GM04504 (cell line): ENCODE data around the gene CCDC85C.

Source experiments
- DNase-seq: peaks from one replicate; pipeline ENCODE4 v3.0.0-alpha.2; 2012; ENCODE audit warnings: low read depth

The CCDC85C gene

DNA sequence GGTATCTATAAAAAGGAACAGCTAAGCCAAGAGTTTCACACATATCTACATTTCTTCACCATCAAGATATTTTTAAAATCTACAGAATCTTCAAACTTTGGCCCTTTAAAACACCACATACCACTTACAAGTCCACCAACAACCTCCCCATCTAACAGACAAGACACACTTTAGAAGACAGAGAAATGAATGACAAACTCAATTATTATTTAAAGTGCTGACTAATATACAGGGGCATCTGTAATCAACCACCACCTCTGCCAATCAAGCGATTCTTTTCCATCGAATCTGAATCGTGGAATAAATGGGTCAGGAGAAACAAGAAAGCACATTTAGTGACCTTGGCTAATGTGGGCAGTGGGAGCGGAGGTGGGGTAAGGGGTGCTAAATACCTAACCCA, 131.1 kb downstream of the CCDC85C start:
- DNase-seq: no peak

DNA sequence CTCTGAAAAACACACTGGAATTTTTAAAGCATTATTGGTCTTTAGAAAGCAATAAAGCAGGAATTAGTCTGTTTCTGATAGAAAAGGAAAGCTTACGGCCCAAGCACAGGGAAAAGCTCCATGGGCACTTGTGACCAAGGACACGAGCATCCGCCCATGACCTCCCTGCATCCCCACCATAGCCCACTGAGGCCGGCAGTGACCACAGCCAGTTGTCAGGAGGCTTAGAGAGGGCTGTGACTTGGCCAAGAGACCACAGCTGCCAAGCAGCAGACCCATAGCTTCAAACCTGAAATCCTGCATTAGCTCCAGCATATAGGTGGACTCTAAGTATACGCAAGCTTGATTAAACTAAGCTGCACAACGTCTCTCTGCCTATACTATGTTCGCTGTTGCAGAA, 132.3 kb downstream of the CCDC85C start:
- DNase-seq: no peak

DNA sequence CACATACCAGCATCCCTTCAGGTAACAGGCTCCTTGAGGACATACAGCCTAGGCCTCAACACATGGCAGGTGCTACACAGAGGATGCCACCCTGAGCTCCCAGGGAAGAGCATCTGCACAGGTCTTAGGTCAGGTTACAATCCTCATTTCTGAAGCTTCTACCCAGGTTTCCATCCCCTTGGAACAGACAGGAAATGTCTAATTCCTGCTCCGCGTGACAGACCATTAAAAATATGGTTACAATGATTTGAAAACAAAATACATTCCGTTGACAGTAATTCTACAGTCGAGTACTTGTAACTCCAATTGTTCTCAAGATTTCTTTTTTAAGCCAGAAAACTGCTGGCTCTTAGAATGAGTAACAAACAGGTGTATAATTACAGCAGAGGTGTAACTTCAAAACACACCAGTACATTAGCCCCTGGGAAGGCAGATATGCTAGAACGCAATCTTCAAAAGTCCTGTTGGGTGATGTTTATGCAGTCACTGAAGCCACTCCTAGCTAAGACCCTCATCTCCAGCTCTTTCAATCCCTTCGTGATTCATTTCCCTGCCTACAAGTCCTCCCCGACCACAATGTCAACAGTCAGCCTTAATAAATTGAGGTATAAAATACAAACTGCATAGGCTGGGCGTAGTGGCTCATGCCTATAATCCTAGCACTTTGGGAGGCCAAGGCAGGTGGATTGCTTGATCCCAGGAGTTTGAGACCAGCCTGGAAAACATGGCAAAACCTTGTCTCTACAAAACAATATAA, 135.0 kb downstream of the CCDC85C start:
- DNase-seq: no peak

DNA sequence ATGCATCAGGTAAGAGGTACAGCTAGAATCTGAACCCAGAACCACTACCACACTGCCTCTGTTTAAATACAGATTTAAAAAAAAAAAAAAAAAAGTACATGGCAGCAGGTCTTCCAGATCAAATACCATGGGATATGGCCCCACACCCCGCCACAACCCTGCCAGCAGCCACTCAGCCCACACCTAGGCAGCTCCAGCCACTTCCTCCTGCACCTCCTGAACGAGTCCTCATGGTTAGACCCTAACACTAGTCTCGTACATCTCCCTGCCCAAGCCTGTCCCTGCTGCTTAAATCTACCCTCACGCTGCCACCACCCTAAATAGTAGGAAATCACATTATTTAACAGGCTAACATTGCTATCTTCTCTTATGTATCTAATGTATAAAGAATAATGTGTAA, 135.9 kb downstream of the CCDC85C start:
- no peak for DNase-seq

DNA sequence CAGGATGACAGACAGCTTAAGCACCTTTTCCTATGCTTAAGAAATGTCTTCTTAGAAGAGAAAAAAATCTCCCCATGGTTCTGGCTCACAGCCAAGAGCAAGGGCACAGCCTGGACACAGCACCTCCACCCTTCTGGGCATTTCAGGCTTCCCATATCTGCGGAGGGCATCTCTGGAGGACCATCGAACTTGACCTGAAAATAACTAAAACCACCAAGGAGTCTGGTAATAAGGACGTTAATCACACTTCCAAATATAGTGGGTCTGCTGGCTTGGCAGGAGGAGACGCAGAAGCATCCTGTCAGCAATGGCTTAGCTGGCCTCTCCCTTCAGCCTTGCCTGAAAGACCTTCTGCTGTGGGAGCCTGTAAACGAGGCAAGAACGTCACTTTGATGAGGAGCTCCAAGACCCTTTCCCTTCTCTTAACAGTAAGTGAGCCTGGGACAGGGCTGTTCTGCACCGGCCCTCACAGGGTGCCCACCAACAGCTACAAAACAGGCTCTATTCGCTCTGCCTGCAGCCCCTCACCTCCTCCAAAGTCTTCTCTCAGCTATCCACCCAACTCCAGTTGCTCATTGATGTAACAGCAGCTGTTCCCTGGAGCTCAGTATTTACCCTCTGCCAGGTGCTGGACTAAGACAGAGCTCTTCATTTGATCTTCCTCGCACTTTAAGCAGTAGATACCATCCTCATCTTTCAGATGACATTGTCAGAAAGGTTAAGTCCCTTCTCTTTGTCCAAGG, 136.5 kb downstream of the CCDC85C start:
- no peak for DNase-seq

DNA sequence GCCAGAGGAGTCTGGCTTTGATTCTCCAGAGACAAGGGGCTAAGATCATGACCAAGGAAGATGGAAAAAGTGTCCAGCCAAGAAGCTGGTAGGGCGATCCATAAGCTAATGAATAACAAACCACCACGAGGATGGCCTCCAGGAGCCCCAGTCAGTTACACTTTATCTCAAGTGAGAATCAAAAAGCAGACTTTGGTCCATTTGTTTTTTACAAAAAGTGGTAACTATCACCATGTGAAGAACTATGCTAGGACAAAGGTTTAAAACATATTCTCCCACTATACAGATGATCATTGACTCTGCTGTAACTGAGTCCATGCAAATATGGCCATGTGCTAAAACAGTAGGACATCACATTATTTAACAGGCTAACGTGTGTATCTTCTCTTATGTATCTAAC, 137.2 kb downstream of the CCDC85C start:
- no peak for DNase-seq

DNA sequence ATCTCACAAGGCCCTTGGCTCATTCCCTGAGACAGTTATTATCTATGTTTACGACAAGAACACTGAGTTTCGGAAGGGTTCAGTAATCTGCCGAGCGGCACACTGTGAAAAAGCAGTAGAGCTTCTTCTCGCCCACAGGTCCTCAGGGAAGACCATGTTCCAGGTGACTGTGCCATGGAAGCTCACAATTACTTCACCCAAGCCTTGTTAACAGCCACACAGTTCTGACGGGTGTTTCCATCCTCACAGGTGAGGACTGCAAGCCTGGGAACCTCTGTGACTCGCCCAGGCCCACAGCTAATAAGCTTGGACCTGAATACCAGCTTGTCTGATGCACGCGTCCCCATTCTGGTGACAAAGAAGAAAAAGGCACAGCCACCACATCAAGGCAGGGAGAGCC, 138.7 kb downstream of the CCDC85C start:
- DNase-seq: no peak

DNA sequence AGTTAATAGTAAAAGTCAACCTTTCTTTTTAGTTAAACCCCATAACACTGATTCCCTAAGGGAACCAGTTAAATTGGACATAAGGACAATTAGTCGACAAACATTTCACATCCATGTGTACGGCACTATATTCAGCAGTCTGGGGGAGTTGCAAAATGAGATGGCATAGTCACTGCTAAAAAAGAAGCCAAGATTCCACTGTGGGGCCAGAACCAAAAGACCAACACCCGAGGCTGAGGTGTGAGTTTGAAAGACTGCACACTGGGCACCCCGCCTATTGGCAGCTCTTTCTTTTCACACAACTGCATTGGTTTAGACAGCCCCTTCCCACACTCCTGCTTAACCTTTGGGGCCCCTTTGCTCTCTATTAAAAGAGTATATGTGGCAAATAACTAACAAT, 140.0 kb downstream of the CCDC85C start:
- no peak for DNase-seq

DNA sequence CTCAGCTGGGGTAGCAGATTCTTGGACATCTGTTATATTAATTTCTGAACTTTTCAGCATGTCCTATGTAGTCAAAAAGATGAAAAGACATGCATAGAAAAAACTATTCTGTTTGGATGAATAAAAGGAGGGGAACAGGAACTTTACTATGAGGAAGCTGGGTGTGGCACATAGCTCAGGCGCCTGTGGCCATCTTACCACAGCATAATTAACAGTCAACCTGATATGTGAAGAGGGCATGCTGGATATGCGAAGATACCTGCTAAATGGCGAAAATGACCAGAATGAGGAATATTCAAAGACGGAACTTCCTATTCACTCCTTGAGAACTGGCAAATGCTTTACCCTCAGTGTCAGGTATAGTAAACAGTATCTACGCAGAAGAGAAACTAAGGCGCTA, 141.8 kb downstream of the CCDC85C start:
- DNase-seq: no peak

DNA sequence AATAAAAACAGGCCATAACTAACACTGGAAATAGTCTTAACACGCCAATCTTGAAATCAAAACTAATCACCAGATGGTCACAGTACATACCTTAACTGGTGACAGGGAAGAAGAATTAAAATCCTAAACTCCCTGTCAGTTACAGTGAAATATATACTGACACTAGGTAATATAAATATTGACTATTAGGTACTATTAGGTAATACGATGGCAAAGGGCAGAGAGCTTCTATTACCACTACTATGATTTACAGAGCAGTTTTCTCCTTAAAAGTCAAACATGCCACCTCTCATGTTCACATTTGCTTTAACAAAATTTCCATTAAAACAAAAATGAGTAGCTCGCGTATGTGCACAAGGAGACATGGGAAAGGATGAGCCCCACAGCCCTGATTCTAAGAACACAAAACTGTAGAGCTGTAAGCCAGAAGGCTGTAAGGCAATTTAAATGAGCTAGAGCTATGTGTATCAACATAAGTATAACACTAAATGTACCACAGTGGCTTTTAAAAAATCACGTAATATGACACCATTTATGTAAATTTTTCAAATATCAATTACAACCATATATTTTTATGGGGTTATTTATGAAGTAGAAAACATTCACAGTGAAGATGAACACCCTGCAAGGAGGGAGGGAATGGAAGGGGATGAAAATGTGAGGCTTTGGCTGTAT, 142.5 kb downstream of the CCDC85C start:
- DNase-seq: no peak

DNA sequence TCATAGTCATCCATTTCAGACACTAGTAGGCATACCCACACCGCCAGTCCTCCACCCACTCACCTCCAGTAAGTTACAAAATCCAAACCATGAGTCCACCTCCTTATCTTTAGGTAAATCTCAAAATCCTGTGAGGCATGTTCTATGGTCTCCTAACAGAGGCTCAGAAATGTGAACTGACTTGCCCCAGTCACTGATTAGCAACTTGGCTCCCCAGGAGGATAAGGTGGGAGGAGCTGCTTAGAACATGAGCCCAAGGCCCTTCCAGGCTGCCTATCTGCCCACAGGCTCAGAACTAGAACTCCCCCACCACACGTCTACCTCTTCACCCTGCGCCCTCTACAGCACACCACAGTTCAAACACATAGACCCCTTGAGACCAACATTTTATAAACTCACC, 143.2 kb downstream of the CCDC85C start:
- no peak for DNase-seq

DNA sequence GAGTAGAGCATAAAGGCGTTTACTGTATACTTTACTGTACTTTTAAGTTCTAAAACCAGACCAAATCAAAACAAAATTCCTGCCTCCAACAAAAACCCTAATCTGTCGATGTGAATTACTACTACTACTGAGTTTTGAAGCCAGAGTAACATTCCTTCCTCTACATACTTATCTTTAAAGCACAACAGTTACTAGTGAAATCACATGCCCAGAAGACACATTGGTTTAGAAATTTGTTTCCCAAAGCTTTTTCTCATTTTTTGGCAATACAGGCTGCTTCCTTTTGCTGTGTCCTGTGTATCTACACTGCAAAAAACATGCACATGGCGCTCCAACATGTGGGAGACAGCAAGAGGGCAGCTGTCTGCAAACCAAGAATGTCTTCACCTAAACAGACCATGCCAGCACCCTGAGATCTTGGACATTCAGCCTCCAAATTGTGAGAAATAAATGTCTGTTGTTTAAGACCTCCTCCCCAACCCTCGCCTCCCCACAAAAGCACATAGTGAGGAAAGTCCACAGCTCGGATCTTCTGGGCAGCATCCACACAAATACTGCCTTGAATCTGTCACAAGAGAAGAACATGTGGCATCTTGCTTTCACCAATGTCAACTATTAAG, 144.4 kb downstream of the CCDC85C start:
- DNase-seq: no peak

DNA sequence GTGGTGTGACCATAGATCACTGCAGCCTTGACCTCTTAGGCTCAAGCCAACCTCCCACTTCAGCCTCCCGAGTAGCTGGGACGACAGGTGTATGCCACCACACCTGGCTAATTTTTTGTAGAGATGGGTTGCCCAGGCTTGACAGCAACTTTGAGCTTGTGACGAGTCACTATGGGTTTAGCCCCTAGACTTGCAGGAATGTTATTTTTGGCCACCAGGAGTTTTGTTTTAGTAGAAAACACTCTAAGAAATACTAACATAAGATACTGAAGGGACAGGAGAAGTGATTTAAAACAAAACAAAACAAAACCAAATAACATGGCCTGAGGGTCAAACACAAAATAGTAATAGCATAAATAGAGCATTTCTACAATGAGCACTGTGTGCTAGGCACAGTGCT, 149.8 kb downstream of the CCDC85C start:
- DNase-seq: no peak

DNA sequence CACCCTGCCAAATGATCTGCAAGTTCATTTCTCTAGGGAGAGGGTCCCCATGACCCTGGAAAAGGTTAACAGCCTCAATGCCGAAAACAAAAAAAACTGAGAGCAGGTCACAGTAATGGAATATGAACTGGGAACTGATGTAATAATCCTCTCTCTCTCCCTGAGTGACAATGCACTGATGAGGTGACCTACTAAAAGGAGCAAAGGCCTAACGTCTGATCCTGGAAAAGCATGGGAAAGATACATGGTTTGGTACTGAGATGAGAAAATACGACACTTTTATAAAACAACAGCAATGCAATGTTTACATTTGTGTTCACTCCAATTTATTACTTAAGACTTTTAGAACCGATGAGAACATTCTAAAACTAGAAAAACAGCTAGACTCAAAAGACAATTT, 151.0 kb downstream of the CCDC85C start:
- no peak for DNase-seq

DNA sequence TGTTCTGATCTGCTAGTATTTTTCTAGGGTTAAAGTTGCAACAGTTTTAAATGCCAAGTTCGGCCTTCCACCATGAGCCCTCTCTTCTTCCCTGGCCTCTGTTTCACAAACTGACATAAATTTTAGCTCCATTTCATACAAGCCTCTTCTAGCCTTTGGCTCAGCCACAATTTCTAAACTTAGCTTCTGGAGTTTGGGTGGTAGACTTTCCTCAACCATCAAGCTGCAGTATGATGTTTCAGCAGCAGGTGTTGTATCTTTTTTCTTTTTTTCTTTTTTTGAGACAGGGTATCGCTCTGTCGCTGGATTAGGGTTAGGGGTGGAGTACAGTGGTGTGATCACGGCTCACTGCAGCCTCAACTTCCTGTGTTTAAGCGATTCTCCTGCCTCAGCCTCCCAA, 152.8 kb downstream of the CCDC85C start:
- no peak for DNase-seq

DNA sequence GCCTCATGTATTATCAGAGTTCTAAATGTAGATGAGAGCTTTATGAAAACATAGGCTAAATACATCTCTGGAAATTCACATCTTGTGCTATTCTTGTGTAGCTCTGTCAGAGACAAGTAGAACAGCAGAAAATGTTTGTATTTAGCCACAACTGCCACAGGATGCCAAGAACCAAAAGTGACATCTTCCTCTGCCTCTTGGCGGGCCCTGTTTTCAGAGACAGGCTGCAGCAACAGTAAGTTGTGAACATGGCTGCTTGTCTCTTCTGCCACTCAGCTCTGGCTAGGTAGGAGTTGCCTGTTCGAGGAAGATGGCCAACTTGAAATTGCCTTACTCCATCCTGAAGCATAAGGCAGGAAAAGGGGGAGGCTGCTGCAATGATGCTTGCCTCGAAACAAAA, 153.7 kb downstream of the CCDC85C start:
- no peak for DNase-seq
